ENCODE measurements around the gene SAMD4A. TPM values are rescaled to one million over a fixed set of nuclear protein-coding genes. Genes with fewer than 3 reads are reported as not detected.

The SAMD4A gene
- total RNA-seq, 2 experiments from 2014 or later, result 0.06 to 1.0 TPM

GRCh38 chr14:54568821-54569595, 2.1 kb downstream of the SAMD4A start:
- no TSS peak for BruUV-seq (replicated peaks)
- ChIA-PET CTCF (ENCODE audit: unreplicated experiment) (no interaction called here), POLR2A (interaction anchor here (0.9 kb wide), 1 partner anchor 11 kb away, joined by 6 read pairs; no protein-coding TSS in a partner anchor)
- Histone ChIP-seq H2AFZ (ENCODE audit: low read length) (no peak overlapping the region), H3K79me2 (ENCODE audit: insufficient read depth, low read depth, low read length) (no peaks in the 10 kb centered on the region), H4K20me1 (ENCODE audit: insufficient read depth, low read length) (peaks cover 8% of the 10 kb centered on the region; the same call in 1 of the 2 replicates), H3K9me2 (ENCODE audit: insufficient read depth, low read length) (no peaks in the 10 kb centered on the region), H3K4me1 (ENCODE audit: insufficient read depth, low read length, poor library complexity, severe bottlenecking) (peaks cover 33% of the 10 kb centered on the region), H3K9me3 (ENCODE audit: low read length) (peaks cover 7% of the 10 kb centered on the region; the same call in 1 of the 2 replicates), H3K4me2 (ENCODE audit: low read length) (no peak overlapping the region), H3K36me3 (ENCODE audit: insufficient read depth, low read length) (no peaks in the 10 kb centered on the region), H3K4me3 (ENCODE audit: low read depth, low read length, poor library complexity, severe bottlenecking) (no peak overlapping the region), H3K27ac (ENCODE audit: low read depth, low read length, poor library complexity, severe bottlenecking) (no peak overlapping the region)
- intact Hi-C loops (cut with micrococcal nuclease; ENCODE audit: unreplicated experiment), result loop anchor here (5.0 to 10.0 kb wide), 2 partner anchors 204 to 333 kb away; partner anchors contain the start of gene GCH1
- DNase-seq (ENCODE audit: low spot score), result no peak
- no peak for TF ChIP-seq EZH2phosphoT487 (IDR thresholded peaks at IDR 0.05; ENCODE audit: borderline replicate concordance, low read depth, low read length)
- TF ChIP-seq, protein P1, sequence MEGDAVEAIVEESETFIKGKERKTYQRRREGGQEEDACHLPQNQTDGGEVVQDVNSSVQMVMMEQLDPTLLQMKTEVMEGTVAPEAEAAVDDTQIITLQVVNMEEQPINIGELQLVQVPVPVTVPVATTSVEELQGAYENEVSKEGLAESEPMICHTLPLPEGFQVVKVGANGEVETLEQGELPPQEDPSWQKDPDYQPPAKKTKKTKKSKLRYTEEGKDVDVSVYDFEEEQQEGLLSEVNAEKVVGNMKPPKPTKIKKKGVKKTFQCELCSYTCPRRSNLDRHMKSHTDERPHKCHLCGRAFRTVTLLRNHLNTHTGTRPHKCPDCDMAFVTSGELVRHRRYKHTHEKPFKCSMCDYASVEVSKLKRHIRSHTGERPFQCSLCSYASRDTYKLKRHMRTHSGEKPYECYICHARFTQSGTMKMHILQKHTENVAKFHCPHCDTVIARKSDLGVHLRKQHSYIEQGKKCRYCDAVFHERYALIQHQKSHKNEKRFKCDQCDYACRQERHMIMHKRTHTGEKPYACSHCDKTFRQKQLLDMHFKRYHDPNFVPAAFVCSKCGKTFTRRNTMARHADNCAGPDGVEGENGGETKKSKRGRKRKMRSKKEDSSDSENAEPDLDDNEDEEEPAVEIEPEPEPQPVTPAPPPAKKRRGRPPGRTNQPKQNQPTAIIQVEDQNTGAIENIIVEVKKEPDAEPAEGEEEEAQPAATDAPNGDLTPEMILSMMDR (conservative IDR thresholded peaks at IDR 0.05; ENCODE audit: low read length), result no peak

- Histone ChIP-seq H3K79me2 (ENCODE audit: insufficient read depth, low read depth, low read length) (no peaks in the 10 kb centered on the region), H3K4me1 (ENCODE audit: insufficient read depth, low read length, poor library complexity, severe bottlenecking) (peaks cover 23% of the 10 kb centered on the region), H2AFZ (ENCODE audit: low read length) (no peak overlapping the region), H3K36me3 (ENCODE audit: insufficient read depth, low read length) (no peaks in the 10 kb centered on the region), H3K4me2 (ENCODE audit: low read length) (no peak overlapping the region), H3K9me3 (ENCODE audit: low read length) (peaks cover 7% of the 10 kb centered on the region; the same call in 1 of the 2 replicates), H3K27ac (ENCODE audit: low read depth, low read length, poor library complexity, severe bottlenecking) (no peak overlapping the region), H3K9me2 (ENCODE audit: insufficient read depth, low read length) (no peaks in the 10 kb centered on the region), H4K20me1 (ENCODE audit: insufficient read depth, low read length) (no peaks in the 10 kb centered on the region), H3K4me3 (ENCODE audit: low read depth, low read length, poor library complexity, severe bottlenecking) (no peak overlapping the region)
- intact Hi-C loops (cut with micrococcal nuclease; ENCODE audit: unreplicated experiment), result no loop called here
- no TSS peak for BruUV-seq (replicated peaks)
- TF ChIP-seq, protein P1 (conservative IDR thresholded peaks at IDR 0.05; ENCODE audit: low read length), result no peak
- TF ChIP-seq EZH2phosphoT487 (IDR thresholded peaks at IDR 0.05; ENCODE audit: borderline replicate concordance, low read depth, low read length), result no peak
- no peak for DNase-seq (ENCODE audit: low spot score)
- CTCF ChIA-PET (ENCODE audit: unreplicated experiment), result no interaction called here
- POLR2A ChIA-PET, result no interaction called here
These were observed 3.1 kb downstream of the SAMD4A start for GRCh38 chr14:54570047-54570446.
